Measurements from ENCODE around the gene RPS27.
"Not testable (repeated sequence)": the region's sequence is repeated elsewhere in the genome, so short reads cannot be mapped to it uniquely, and the experiment has no call there.

Gene RPS27

GRCh38 chr1:153962088-153963029, 28.2 kb upstream of the RPS27 start:
- peak; percentile 55 for DNase-seq

- DNase-seq: peak; percentile 99
Measured at GRCh38 chr1:153963030-153963849, 27.3 kb upstream of the RPS27 start, which contains the start of gene SLC39A1. TSS of gene SLC39A1 (minus strand) at chr1:153963537. CDS start at chr1:153962715, 822 bp downstream.

GRCh38 chr1:153963850-153964331, 26.7 kb upstream of the RPS27 start:
- DNase-seq: no peak

- DNase-seq: peak; percentile 99
Measured at GRCh38 chr1:153967107-153967999, 23.2 kb upstream of the RPS27 start, which contains the start of gene CREB3L4. TSS of gene CREB3L4 (plus strand) at chr1:153967902. CDS start at chr1:153968526, 624 bp downstream.

- DNase-seq: no peak
Measured at GRCh38 chr1:153968000-153968363, 22.6 kb upstream of the RPS27 start.

- DNase-seq: peak; percentile 35
Measured at GRCh38 chr1:153968408-153968807, 22.2 kb upstream of the RPS27 start.

GRCh38 chr1:153968972-153969371, 21.6 kb upstream of the RPS27 start:
- no peak for DNase-seq

GRCh38 chr1:153970346-153970745, 20.2 kb upstream of the RPS27 start:
- no peak for DNase-seq

GRCh38 chr1:153973071-153973470, 17.5 kb upstream of the RPS27 start:
- DNase-seq: no peak

GRCh38 chr1:153973525-153973924, 17.0 kb upstream of the RPS27 start:
- no peak for DNase-seq

- peak; percentile 79 for DNase-seq
Measured at GRCh38 chr1:153976819-153977249, 13.7 kb upstream of the RPS27 start.

- peak; percentile 90 for DNase-seq
Measured at GRCh38 chr1:153977250-153978240, 13.0 kb upstream of the RPS27 start, which contains the start of gene JTB. TSS of gene JTB (minus strand) at chr1:153977674. CDS start at chr1:153977252, 422 bp downstream.

GRCh38 chr1:153978274-153978909, 12.2 kb upstream of the RPS27 start:
- DNase-seq: peak; percentile 75

GRCh38 chr1:153979091-153979490, 11.5 kb upstream of the RPS27 start:
- DNase-seq: not testable (repeated sequence)

- not testable (repeated sequence) for DNase-seq
Measured at GRCh38 chr1:153981735-153982134, 8.8 kb upstream of the RPS27 start.

GRCh38 chr1:153984123-153984894, 6.3 kb upstream of the RPS27 start:
- DNase-seq: no peak

GRCh38 chr1:153985341-153985912, 5.1 kb upstream of the RPS27 start:
- peak; percentile 55 for DNase-seq

- DNase-seq: peak; percentile 82
Measured at GRCh38 chr1:153985941-153986761, 4.4 kb upstream of the RPS27 start, which contains the start of gene RAB13. TSS of gene RAB13 (minus strand) at chr1:153986339. CDS start at chr1:153986236, 103 bp downstream.
